Endothelial cell of umbilical vein (primary cell): Measurements from ENCODE around the gene PTPN14.

Experiments
- CTCF ChIP-seq, 2 donors: IDR thresholded peaks; 1 replicate in 1 of 2; 2 replicates in 1 of 2; pipeline ENCODE4 v1.5.1; 2011; ENCODE audit warnings: low read length in 2 of 2, mild to moderate bottlenecking in 2 of 2, moderate library complexity in 2 of 2, control low read depth in 1 of 2, inconsistent platforms in 1 of 2, low read depth in 1 of 2; ENCODE audit not compliant: insufficient read depth in 1 of 2; ENCODE audit errors: extremely low read depth in 1 of 2
- EZH2 ChIP-seq: IDR thresholded peaks from 2 replicates; pipeline ENCODE4 v1.6.1; 2012; ENCODE audit warnings: borderline replicate concordance, low read depth, mild to moderate bottlenecking, moderate library complexity, low read length, inconsistent platforms; ENCODE audit not compliant: severe bottlenecking
- POLR2A ChIP-seq: IDR thresholded peaks from 2 replicates; pipeline ENCODE4 v1.6.1; 2012; ENCODE audit warnings: low read depth, mild to moderate bottlenecking, control low read depth, low read length

DNA sequence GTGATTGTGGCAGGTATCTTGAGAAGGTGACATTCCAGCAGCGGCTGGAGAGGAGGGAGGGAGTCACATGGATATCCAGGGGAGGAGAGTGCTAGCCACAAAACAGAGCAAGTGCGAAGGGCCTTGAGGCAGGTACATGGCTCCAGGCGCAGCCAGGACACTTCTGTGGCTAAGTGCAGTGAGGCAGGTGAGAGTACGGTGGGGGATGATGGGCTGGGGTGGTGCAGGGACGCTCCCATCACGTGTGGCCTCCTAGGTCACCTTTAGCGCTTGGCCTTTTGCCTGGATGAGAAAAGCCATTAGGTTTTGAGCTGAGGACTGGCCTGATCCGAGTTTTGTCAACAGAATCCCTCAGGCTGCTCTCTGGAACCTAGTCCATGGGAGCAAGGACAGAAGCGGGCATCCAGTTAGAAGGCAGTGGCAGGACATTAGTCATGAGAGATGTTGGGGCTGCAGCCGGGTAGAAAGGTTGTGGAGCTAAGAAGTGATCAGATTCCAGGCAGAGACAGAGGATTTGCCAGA lies 238.8 kb downstream of the PTPN14 start:
- TF ChIP-seq CTCF (IDR thresholded peaks at IDR 0.05; ENCODE audit: extremely low read depth in 1 of 2, insufficient read depth in 1 of 2, low read depth in 1 of 2, low read length in 2 of 2) (no peak), POLR2A (no peak), EZH2 (no peak)
